CD4-positive, alpha-beta memory T cell (primary cell): ENCODE data around the gene HTD2. TPM values are rescaled to one million over a fixed set of nuclear protein-coding genes. Genes with fewer than 3 reads are reported as not detected.

Experiments
- CTCF ChIA-PET: fragments of 350-600 bp; sonication (Branson Sonifier 250); formaldehyde crosslinking; loops from one replicate; lab custom pipeline; 2021; ENCODE audit warnings: inconsistent platforms; ENCODE audit not compliant: partially characterized antibody; lab: Charles Lee
- POLR2A ChIA-PET: fragments of 350-600 bp; sonication (Branson Sonifier 250); formaldehyde crosslinking; loops from one replicate; lab custom pipeline; 2021; ENCODE audit not compliant: partially characterized antibody; lab: Charles Lee
- DNase-seq, 5 donors: peaks; one replicate each; pipeline versions ENCODE4 v3.0.0 to v3.0.0-alpha.2; 2020 to 2022; ENCODE audit warnings: mixed read lengths in 1 of 5
- H3K27ac ChIP-seq: one replicate; pipeline ENCODE4 v1.7.0; 2013; ENCODE audit warnings: low read depth, low read length
- H3K27me3 ChIP-seq: 2 replicates; pipeline ENCODE4 v1.7.0; 2013; ENCODE audit warnings: mild to moderate bottlenecking, low read length, moderate library complexity; ENCODE audit not compliant: insufficient read depth
- H3K36me3 ChIP-seq: 2 replicates; pipeline ENCODE4 v1.7.0; 2013; ENCODE audit warnings: mild to moderate bottlenecking, low read length, moderate library complexity; ENCODE audit not compliant: insufficient read depth
- H3K4me1 ChIP-seq: 2 replicates; pipeline ENCODE4 v1.7.0; 2013; ENCODE audit warnings: mild to moderate bottlenecking, low read length, moderate library complexity; ENCODE audit not compliant: insufficient read depth
- H3K4me3 ChIP-seq, 2 donors: one replicate each; pipeline ENCODE4 v1.7.0; 2013; ENCODE audit warnings: low read length in 2 of 2, mild to moderate bottlenecking in 1 of 2
- H3K9me3 ChIP-seq, 2 donors: one replicate each; pipeline ENCODE4 v1.7.0; 2013; ENCODE audit warnings: low read length in 2 of 2, control low read depth in 1 of 2; ENCODE audit not compliant: control insufficient read depth in 1 of 2
- H3K27ac Mint-ChIP-seq, 7 donors: one replicate each; pipeline ENCODE4 v1.8.0; 2020 to 2021; ENCODE audit warnings: mixed read lengths in 7 of 7, mild to moderate bottlenecking in 6 of 7, inconsistent platforms in 3 of 7, moderate library complexity in 3 of 7
- H3K27me3 Mint-ChIP-seq, 2 donors: one replicate each; pipeline ENCODE4 v1.8.0; 2020 to 2021; ENCODE audit warnings: mixed read lengths in 2 of 2
- H3K36me3 Mint-ChIP-seq, 2 donors: one replicate each; pipeline ENCODE4 v1.8.0; 2020 to 2021; ENCODE audit warnings: mixed read lengths in 2 of 2, inconsistent platforms in 1 of 2, mild to moderate bottlenecking in 1 of 2
- H3K4me1 Mint-ChIP-seq, 4 donors: one replicate each; pipeline ENCODE4 v1.8.0; 2020 to 2021; ENCODE audit warnings: mixed read lengths in 4 of 4, mild to moderate bottlenecking in 1 of 4
- H3K4me3 Mint-ChIP-seq, 8 donors: one replicate each; pipeline ENCODE4 v1.8.0; 2020 to 2021; ENCODE audit warnings: mixed read lengths in 8 of 8, mild to moderate bottlenecking in 7 of 8, moderate library complexity in 6 of 8, inconsistent platforms in 3 of 8
- H3K9me3 Mint-ChIP-seq, 8 donors: one replicate each; pipeline ENCODE4 v1.8.0; 2020 to 2021; ENCODE audit warnings: mixed read lengths in 8 of 8, mild to moderate bottlenecking in 5 of 8, inconsistent platforms in 3 of 8, moderate library complexity in 1 of 8
- intact Hi-C: fragments of 100-400 bp; cut with micrococcal nuclease; formaldehyde crosslinking; loops from one replicate; pipeline ENCODE4 v1.15.1; 2023
- polyA plus RNA-seq, 2 donors: library from polyadenylated mRNA; unstranded; fragments of 300-500 nt; fragmentation: Illumina TruSeq; gene quantifications; one replicate each; pipeline ENCODE4 v1.2.3, GENCODE V29; 2021
- total RNA-seq, 2 experiments: library from RNA; stranded (reverse); gene quantifications; one replicate each; pipeline ENCODE4 v1.2.3, GENCODE V29; 2021

Gene HTD2
- total and polyA plus RNA-seq, 4 experiments from 2014 or later, result 9.2 to 28.8 (median 17.8) TPM

DNA sequence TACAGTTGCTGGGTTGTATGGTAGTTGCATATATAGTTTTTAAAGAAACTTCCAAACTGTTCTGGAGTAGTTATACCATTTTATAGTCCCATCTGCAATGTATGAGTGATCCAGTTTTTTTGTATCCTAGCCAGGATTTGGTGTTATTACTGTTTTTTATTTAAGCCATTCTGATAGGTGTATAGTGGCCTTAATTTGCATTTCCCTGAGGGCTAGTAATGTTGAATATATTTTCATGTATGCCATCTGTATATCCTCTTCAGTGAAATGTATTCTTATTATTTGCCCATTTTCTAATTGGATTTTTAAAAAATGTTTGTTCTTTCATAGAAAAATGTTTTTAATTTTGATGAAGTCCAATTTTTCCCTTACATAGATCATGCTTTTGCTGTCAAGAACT lies 55.5 kb downstream of the HTD2 start:
- POLR2A ChIA-PET, result no interaction called here
- H3K36me3 ChIP-seq, result no peaks in the 10 kb centered on the region
- H3K4me1 ChIP-seq, result no peaks in the 10 kb centered on the region
- peaks cover 0 to 3% (median 0%) of the 10 kb centered on the region in 8 donors for H3K9me3 Mint-ChIP-seq
- no peaks in the 10 kb centered on the region for H3K27me3 ChIP-seq
- DNase-seq, result no peak
- H3K27ac Mint-ChIP-seq, result no peak overlapping the region
- H3K27me3 Mint-ChIP-seq, result no peaks in the 10 kb centered on the region
- H3K4me1 Mint-ChIP-seq, result peaks cover 15 to 20% (median 16%) of the 10 kb centered on the region in 4 donors
- H3K9me3 ChIP-seq, result no peaks in the 10 kb centered on the region
- no peak overlapping the region for H3K4me3 Mint-ChIP-seq
- no peak overlapping the region for H3K27ac ChIP-seq
- intact Hi-C loops, result no loop called here
- peaks cover 0 to 4% of the 10 kb centered on the region in 2 donors for H3K36me3 Mint-ChIP-seq
- CTCF ChIA-PET, result no interaction called here
- no peak overlapping the region for H3K4me3 ChIP-seq

DNA sequence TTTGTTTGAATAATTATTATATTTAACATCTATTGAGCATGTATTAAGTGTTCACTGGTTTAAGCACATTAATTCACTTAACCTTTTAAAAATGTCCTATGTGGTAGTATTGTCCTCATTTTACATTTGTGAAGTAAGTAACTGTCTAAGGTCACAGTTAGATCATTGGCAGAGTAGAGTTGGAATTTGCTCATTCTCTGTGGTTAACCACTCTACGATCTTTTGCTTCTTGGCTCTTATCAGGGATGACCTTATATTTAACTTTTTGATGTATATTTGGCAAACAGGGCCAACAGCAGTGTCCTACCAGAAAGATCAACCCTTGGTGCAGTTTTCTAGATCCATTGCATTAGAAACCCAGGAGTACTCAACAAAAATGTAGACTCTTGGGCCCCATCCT lies 60.4 kb downstream of the HTD2 start:
- peaks cover 12 to 16% (median 12%) of the 10 kb centered on the region in 4 donors for H3K4me1 Mint-ChIP-seq

DNA sequence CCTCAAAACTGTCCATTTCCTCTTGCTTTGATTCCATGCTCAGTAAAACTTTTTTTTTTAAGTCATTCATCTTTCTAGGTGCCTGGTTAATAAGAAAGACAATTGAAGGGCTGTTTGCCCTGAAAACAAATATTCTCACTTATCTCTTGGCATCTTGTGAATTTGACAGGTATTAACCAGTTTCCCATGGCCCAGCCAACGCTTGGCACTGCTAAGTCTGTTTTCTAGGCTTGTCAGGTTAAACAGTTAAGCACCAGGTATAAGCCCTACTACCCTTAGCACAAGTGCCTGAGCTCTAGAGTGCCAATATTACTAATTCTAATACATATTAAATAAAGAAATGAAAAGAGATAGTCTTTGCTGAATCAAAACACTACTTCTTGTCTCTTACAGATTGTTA lies 62.7 kb downstream of the HTD2 start:
- intact Hi-C loops, result no loop called here
- Histone ChIP-seq H3K4me1 (no peaks in the 10 kb centered on the region), H3K27me3 (no peaks in the 10 kb centered on the region), H3K9me3 (no peaks in the 10 kb centered on the region), H3K36me3 (no peaks in the 10 kb centered on the region), H3K4me3 (no peak overlapping the region), H3K27ac (no peak overlapping the region)
- CTCF ChIA-PET, result interaction anchor here (0.9 kb wide), 1 partner anchor 201 kb away, joined by 4 read pairs; no protein-coding TSS in a partner anchor
- POLR2A ChIA-PET, result no interaction called here
- no peak overlapping the region for H3K27ac Mint-ChIP-seq
- no peaks in the 10 kb centered on the region for H3K27me3 Mint-ChIP-seq
- H3K4me3 Mint-ChIP-seq, result no peak overlapping the region
- no peak for DNase-seq
- H3K4me1 Mint-ChIP-seq, result peaks cover 10 to 12% (median 10%) of the 10 kb centered on the region in 4 donors
- H3K9me3 Mint-ChIP-seq, result peaks cover 0 to 3% (median 0%) of the 10 kb centered on the region in 8 donors
- peaks cover 8 to 13% of the 10 kb centered on the region in 2 donors for H3K36me3 Mint-ChIP-seq

More for the DNA sequence above, 60.4 kb downstream of the HTD2 start:
- intact Hi-C loops, result no loop called here
- Histone ChIP-seq H3K4me1 (no peaks in the 10 kb centered on the region), H3K9me3 (no peaks in the 10 kb centered on the region), H3K4me3 (no peak overlapping the region), H3K27me3 (no peaks in the 10 kb centered on the region), H3K36me3 (no peaks in the 10 kb centered on the region), H3K27ac (no peak overlapping the region)
- H3K36me3 Mint-ChIP-seq, result peaks cover 7 to 13% of the 10 kb centered on the region in 2 donors
- peaks cover 0 to 3% (median 0%) of the 10 kb centered on the region in 8 donors for H3K9me3 Mint-ChIP-seq
- H3K27me3 Mint-ChIP-seq, result no peaks in the 10 kb centered on the region
- ChIA-PET CTCF (no interaction called here), POLR2A (no interaction called here)
- peak overlapping the region in 1 of 7 donors; percentile 5 for H3K27ac Mint-ChIP-seq
- no peak overlapping the region for H3K4me3 Mint-ChIP-seq
- no peak for DNase-seq

Other genes with a start within 250 kb of the HTD2 start
- not detected for gene DNASE1L3, start 95.5 kb upstream of the HTD2 start, total RNA-seq
- gene DNASE1L3, start 95.5 kb upstream of the HTD2 start, polyA plus RNA-seq, result not detected
- 1 to 10 TPM; 5.1 to 7.2 TPM for gene ABHD6, start 68.7 kb upstream of the HTD2 start, total RNA-seq
- 1 to 10 TPM; 4.7 to 8.2 TPM for gene ABHD6, start 68.7 kb upstream of the HTD2 start, polyA plus RNA-seq
- 10 to 100 TPM; 15.1 to 15.4 TPM for gene RPP14, start 275 bp upstream of the HTD2 start, total RNA-seq
- gene RPP14, start 275 bp upstream of the HTD2 start, polyA plus RNA-seq, result 1 to 10 TPM; 6.1 to 6.3 TPM
- gene PXK, start 26.4 kb downstream of the HTD2 start, total RNA-seq, result 10 to 100 TPM; 20.0 to 20.2 TPM
- 10 to 100 TPM; 23.5 to 28.7 TPM for gene PXK, start 26.4 kb downstream of the HTD2 start, polyA plus RNA-seq
- gene PDHB, start 127.3 kb downstream of the HTD2 start, total RNA-seq, result 10 to 100 TPM; 55.0 to 58.6 TPM
- gene PDHB, start 127.3 kb downstream of the HTD2 start, polyA plus RNA-seq, result 100 to 1,000 TPM; 103 to 148 TPM
- gene KCTD6, start 185.6 kb downstream of the HTD2 start, total RNA-seq, result 10 to 100 TPM in 1 of 2 experiments, 1 to 10 TPM in 1; 8.9 to 11.6 TPM
- 10 to 100 TPM in 1 of 2 donors, 1 to 10 TPM in 1; 6.8 to 15.3 TPM for gene KCTD6, start 185.6 kb downstream of the HTD2 start, polyA plus RNA-seq
- gene ACOX2, start 230.7 kb downstream of the HTD2 start, total RNA-seq, result not detected
- not detected for gene ACOX2, start 230.7 kb downstream of the HTD2 start, polyA plus RNA-seq